Globus pallidus (tissue), 1 donor: ENCODE results near the gene FAM219A.
A peak's percentile ranks its signal among the peaks of the same experiment; 100 is the strongest.

ENCODE experiments used
- DNase-seq: peaks from one replicate; pipeline ENCODE4 v3.0.0-alpha.2; 2015; ENCODE audit warnings: low spot score

Gene FAM219A

GRCh38 chr9:34400686-34401602 lies 57.4 kb downstream of the FAM219A start:
- DNase-seq: no peak

DNA sequence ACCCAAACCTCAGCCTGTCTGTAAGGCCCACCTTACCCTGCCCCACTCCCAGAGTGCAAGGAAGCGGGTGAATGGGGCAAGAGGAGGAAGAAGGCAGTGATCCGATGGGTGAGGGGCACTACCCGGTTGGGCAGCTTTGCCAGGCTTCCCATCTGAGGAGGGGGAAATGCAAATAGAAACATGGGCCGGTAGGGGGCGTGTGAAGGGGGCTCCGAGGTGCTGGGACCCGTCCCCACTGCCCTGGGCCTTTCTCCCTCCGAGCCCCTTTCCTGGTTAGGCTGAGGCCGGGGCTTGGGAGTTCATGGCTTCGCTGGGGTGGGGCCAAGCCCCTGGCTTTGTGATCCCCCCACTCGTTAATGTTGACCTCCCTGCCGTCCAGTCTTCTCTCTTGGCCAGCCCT lies 58.1 kb downstream of the FAM219A start:
- no peak for DNase-seq

GRCh38 chr9:34399729-34400128 lies 58.6 kb downstream of the FAM219A start:
- DNase-seq: no peak

DNA sequence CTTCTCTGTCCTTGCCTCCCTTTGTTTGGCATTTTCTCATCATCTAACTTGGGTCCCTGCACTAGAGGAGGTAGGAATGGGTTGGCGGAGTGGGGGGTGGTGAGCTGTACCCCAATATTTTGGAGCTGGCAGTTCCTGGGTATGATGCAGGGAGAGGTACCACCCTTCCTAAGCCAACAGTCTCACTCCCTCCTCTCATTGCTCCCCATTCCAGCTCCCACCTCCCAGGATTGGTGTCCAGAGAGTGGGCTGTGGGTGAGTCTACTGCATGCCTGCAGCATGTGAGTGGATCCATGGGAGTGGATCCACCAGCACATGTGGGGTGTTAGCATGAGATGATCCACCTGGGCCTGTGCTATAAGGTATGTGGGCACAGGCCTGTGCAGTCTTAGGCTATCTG lies 59.5 kb downstream of the FAM219A start:
- DNase-seq: no peak

- DNase-seq: no peak
Observed at GRCh38 chr9:34396276-34397214, 61.8 kb downstream of the FAM219A start.

DNA sequence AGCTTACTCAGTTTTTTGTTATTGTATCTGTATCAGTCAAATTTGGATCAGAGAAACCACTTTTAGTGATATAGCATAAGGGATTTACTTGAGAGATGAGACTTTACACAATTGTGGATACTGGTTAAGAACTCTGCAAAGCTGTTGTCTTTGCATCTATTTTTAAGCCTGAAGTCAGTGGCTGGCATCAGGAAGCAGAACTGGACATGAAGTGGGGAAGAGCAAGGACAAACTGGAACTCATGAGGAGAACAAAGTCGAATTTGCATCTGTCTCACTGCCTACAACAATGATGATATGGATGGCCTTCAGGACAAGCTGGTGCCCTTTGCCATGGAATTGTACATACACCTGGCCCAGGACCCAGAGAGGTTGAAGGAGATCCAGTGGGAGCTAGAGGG lies 65.9 kb downstream of the FAM219A start:
- DNase-seq: no peak

DNA sequence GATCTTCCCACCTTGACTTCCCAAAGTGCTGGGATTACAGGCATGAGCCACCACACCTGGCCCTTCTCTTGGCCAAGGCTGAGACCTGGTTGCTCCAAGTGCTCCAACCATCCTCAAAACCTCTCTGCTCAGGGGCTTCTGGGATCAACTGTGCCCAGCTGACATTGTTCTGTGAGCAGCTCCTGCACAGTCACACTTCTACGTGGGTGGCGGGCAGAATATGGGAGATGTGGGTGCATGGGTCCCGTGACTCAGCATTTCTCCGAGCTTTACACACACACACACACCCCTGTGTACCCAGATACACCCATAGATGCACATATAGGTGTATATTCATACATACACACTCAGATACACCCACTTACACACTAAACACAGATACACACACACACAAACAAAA lies 71.1 kb downstream of the FAM219A start:
- no peak for DNase-seq

DNA sequence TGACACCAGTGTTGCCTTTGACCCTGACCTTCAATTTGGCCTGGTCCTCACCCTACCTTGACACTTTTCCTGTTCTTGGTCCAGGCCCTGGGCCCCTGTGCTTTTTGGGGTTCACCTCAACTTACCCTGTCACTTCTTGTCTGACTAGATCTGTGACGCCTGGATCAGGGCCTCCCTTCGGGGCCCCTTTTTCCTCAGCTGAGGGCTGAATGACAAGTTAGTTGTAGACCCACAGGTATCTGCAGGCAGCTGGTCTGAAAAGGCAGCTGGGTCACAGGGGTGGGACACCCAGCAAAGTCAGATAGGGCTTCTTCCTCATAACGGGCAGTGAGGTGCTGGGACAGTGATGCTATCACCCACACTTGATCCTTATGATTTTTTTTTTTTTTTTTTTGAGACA lies 71.7 kb downstream of the FAM219A start:
- no peak for DNase-seq

GRCh38 chr9:34385561-34386230 lies 72.7 kb downstream of the FAM219A start:
- DNase-seq: no peak

DNA sequence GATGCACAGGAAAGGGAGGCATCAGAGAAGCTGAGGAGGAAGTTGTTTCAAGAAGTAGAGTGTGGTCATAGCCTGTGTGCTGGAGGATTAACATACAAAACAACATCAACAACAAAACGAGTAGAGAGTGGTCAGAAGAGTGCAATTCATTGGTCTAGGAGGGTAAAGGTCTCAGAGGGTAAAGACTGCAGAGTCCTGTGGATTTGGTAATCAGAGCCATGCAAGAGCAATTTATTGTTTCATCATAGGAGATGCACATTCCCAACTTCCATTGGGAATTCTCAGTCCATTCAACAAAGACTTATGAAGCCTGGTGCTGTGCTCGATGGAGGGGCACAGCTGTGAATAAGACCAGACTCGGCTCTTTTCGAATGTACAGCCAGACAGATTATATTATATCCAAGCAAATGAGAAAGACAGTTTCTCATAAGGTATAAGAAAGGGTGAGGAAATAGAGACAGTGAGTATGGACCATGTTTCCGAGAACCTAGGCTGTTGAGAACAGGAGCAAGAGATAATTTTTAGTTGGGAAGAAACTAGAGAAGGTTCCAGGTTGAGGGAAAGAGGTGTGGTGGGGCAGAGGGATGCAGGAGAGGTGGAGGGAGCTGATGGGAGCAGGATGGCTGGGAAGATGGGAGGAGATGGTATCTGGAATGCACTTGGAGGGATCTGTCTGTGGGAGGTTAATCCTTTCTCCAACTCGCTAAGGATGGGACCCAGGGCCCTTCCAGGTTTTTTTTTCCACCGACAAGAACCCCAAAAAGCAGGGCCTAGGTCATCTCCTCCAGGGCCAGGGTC lies 73.8 kb downstream of the FAM219A start:
- no peak for DNase-seq

DNA sequence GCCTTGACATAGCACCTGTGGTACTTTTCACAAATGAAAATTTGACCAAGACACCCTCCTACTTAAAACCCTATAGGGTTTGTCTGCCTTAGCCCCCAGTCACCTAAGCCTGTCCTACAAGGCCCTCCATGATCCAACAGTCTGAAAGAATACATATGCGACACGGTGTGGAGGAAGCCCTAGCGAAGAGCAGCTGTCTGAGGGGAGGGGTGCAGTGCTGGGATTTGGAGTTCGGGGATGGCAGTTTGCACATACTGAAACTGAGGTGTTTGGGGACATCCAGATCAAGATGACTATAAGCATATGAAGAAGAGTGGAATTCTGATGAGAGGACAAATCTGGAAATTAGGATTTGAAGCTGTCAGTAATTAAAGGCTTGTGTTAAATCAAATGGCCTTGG lies 74.5 kb downstream of the FAM219A start:
- no peak for DNase-seq

DNA sequence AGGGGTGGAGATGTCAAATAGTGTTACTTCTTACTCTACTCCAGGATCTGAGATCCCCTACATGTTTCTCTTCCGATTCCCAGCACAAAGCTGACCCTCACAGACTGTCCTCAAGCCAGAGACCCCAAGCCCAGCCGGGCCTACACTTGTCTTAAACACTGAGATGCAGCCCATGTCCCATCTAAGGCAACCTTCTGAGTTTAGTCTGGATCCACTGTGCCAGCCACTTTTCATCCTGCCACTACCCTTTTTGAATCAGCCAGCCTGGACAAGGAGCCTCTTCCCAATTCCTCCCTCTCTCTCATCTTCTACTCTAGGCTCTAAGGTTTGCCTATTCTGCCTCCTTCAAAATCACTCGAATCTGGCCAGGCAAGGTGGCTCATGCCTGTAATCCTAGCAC lies 75.5 kb downstream of the FAM219A start:
- DNase-seq: no peak

DNA sequence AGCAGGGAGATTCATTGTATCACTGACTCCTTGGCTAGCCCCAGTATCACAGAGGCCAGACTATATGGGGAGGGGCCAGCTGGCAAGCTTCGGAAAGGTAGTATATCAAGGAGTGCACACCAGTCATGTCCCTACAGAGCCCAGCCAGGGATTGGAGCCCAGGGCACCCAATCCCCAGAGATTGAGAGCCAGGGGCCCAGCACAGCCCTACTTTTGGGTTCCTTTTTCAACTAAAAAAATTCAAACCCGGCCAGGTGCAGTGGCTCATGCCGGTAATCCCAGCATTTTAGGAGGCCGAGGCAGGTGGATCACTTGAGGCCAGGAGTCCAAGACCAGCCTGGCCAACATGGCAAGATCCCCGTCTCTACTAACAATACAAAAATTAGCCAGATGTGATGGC lies 76.3 kb downstream of the FAM219A start:
- DNase-seq: no peak

DNA sequence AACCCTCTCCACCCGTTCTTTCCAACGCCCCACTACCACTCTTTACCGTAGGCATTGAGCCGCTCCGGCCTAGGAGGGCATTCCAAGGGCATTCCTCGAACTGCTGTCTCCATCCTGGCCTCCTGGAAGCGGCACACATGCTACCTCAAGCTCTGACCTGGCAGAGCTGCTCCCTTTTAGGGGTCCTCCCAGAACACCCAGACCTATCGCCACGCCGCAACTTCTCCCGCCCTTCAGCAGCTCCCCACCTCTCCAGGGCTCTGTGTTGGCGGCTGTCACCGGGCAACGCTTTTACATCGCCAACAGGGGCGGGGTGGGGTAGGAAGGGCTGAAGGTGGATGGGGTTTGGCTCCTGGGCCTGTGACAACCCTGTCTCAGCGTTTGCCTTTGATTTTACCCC lies 77.0 kb downstream of the FAM219A start:
- DNase-seq: no peak

DNA sequence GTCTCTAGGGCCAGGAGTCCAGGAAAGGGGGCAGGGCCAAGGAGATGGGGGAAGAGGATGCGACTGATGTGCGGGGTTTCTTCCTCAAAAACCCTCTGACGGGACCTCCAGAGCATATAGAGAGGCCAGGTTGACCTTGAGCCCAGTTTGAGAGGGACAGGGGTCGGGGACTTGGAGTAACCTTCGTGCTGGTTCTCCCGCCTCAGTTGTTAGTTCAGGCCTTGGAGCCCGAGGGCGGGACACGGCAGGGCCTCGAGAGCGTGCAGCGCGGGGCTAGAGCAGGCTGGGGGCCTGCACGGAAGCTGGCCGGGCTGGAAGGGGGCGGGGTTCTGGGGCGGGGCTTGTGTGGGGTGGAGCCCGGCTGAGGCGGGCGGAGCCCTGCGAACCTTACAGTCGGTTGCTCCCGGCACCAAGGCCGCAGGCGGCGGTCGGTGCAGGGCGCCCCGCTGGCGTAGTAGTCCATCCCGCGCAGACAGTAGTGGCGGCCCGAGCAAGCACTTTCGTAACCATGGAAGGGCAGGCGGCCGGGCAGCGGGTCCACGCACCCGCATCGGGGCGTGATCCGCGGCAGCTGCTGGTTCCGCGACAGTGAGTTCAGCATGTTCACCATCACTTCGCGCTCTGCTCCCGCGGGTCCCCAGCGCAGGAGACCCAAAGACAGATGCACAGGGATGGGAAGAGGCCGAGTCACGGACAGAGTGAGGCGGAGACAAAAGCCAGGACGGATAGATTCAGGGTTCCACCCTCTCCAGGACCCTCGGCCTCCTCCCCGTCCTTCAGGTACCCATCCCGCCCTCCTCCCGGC lies 77.7 kb downstream of the FAM219A start:
- DNase-seq: peak; percentile 78

DNA sequence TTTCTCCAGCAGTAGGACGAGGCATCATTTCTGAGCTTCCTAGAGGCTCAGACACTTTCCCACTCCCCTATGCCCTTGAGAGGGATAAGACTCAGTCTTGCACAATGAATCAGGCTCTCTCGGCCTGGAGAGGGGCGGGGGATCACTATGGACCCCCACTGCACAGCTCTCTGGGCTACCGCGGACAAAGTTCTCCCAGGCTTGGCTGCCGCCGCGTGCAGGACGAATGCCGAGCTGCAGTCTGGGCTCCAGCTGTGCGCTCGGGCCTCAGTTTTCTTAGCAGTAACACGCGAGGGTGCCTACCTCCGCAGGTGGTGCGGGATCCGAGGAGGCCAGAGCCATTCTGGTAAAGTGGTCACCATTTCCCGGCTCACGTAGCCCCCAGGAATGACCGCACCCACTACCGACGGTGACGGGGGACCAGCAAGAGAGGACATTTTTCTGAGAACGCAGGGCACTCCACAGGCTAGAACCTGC lies 78.3 kb downstream of the FAM219A start:
- no peak for DNase-seq

DNA sequence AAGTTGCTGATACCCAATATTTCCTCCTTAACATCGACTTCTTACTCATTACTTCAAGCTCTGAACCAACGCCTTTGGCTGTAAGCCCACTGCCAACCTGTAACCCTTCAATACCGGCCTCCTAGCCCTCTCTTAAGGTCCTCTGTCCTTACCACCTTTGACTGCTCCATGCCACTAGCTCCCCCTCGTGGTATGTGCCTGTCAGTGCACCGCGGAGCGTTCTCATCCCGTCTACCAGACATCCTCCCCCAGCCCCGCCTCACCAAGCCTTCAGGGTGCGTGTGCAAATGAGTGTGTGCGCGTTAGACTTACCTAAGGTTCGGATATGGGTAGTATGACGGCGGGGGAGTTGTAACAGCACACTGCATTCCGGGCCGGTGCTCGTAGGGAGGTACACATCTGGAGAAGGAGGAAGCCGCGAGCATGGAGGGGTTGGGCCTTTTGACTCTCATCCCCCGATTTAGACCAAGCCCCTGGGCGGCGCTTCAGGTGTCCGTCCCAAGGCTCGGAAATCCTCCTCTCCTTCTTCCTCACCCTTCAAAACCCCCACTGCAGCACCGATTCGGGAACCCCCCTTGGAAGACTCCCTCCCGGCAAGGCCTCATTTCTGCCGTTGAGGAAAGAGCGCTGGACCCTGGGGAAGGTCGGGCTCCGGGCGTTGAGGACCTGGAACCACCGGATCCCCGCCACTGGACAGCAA lies 78.9 kb downstream of the FAM219A start:
- DNase-seq: peak; percentile 88

DNA sequence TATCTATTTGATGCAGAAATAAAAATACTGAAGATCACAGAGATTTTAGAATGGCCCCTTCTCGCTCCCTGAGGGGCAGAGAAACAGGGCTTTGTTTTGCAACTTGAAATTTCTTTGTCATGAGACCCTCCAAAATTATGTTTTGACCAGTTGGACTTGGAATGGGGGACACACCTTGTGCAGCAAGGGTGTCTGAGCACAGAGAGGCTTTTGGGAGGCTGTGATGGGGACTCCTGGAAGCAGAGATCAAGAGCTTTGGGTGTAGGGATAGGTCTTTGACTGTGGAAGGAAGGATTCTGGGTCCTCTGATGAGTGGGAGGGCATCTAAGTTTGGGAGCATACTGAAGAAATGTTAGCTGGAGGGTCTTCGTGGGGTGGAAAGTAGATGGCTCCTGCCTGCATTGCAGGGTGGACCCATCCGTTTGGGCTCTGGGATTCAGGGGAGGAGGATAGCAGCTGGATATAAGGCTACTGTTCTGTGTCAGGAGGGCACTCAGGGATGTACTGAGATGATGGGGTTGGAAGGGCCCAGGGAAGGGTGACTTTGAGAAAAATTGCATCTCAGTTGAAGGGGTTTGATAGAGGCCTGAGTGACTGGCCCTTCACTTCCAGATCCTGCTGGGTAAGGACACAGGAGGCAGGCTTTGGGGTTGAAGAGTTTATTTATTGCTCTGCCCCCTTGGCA lies 79.9 kb downstream of the FAM219A start:
- DNase-seq: no peak

- no peak for DNase-seq
Observed at GRCh38 chr9:34377404-34377746, 81.0 kb downstream of the FAM219A start.
